ENCODE results near the gene GPR3.
A peak's percentile ranks its signal among the peaks of the same experiment; 100 is the strongest.

Gene GPR3

GRCh38 chr1:27358038-27358927, 34.1 kb upstream of the GPR3 start:
- DNase-seq (ENCODE audit: low read depth in 2 of 2), result no peak

GRCh38 chr1:27358928-27359313, 33.5 kb upstream of the GPR3 start:
- DNase-seq (ENCODE audit: low read depth in 2 of 2), result no peak

- DNase-seq (ENCODE audit: low read depth in 2 of 2), result no peak
Observed at GRCh38 chr1:27359822-27360158, 32.6 kb upstream of the GPR3 start.

- peak in 1 of 2 donors; percentile 43 for DNase-seq (ENCODE audit: low read depth in 2 of 2)
Observed at GRCh38 chr1:27360159-27361043, 32.0 kb upstream of the GPR3 start.

- no peak for DNase-seq (ENCODE audit: low read depth in 2 of 2)
Observed at GRCh38 chr1:27361044-27361402, 31.4 kb upstream of the GPR3 start.

- no peak for DNase-seq (ENCODE audit: low read depth in 2 of 2)
Observed at GRCh38 chr1:27361553-27361952, 30.9 kb upstream of the GPR3 start.

- DNase-seq (ENCODE audit: low read depth in 2 of 2), result no peak
Observed at GRCh38 chr1:27363766-27364695, 28.4 kb upstream of the GPR3 start.

- DNase-seq (ENCODE audit: low read depth in 2 of 2), result no peak
Observed at GRCh38 chr1:27364696-27365371, 27.6 kb upstream of the GPR3 start.

GRCh38 chr1:27365372-27366112, 26.9 kb upstream of the GPR3 start:
- peak; percentile 67 to 74 for DNase-seq (ENCODE audit: low read depth in 2 of 2)

- DNase-seq (ENCODE audit: low read depth in 2 of 2), result peak; percentile 40 to 67
Observed at GRCh38 chr1:27366113-27366410, 26.4 kb upstream of the GPR3 start.

- no peak for DNase-seq (ENCODE audit: low read depth in 2 of 2)
Observed at GRCh38 chr1:27366411-27367159, 25.8 kb upstream of the GPR3 start, which contains the start of gene MAP3K6. TSS of gene MAP3K6 (minus strand) at chr1:27366961. CDS start at chr1:27366597, 364 bp downstream.

GRCh38 chr1:27367160-27367650, 25.2 kb upstream of the GPR3 start:
- DNase-seq (ENCODE audit: low read depth in 2 of 2), result no peak

- no peak for DNase-seq (ENCODE audit: low read depth in 2 of 2)
Observed at GRCh38 chr1:27368869-27369582, 23.4 kb upstream of the GPR3 start.

- no peak for DNase-seq (ENCODE audit: low read depth in 2 of 2)
Observed at GRCh38 chr1:27372022-27372807, 20.2 kb upstream of the GPR3 start.

- no peak for DNase-seq (ENCODE audit: low read depth in 2 of 2)
Observed at GRCh38 chr1:27372808-27373690, 19.4 kb upstream of the GPR3 start.

GRCh38 chr1:27374362-27375086, 17.9 kb upstream of the GPR3 start, which contains the start of gene FCN3:
TSS of gene FCN3 (minus strand) at chr1:27374824. CDS start at chr1:27374818, 6 bp downstream.
- DNase-seq (ENCODE audit: low read depth in 2 of 2), result no peak
